ENCODE measurements around the gene KRTAP7-1. TPM values are rescaled to one million over a fixed set of nuclear protein-coding genes. Genes with fewer than 3 reads are reported as not detected.

The KRTAP7-1 gene
- total RNA-seq, result not detected
- not detected for polyA plus RNA-seq (ENCODE audit: insufficient read depth in 1 of 8, insufficient read length in 8 of 8, low replicate concordance in 1 of 8)
- long read RNA-seq, donor 1, result 0 reads
- long read RNA-seq, donor 2, result 0 reads
- long read RNA-seq, donor 3, result 0 reads
- long read RNA-seq, donor 4, result 0 reads
- long read RNA-seq, donor 5, result 0 reads
- long read RNA-seq, donor 6, result 0 reads
- long read RNA-seq, donor 7, result 0 reads
- long read RNA-seq, donor 8, result 0 reads
- long read RNA-seq, donor 9, result 0 reads
- long read RNA-seq, donor 10, result 0 reads
- long read RNA-seq, donor 11, result 0 reads

- H3K27ac ChIP-seq (ENCODE audit: low read length), result no peak within 1 kb of the TSS
- no peaks in the 10 kb centered on the region for H3K4me1 ChIP-seq (ENCODE audit: control insufficient read depth, insufficient read depth, low read length)
- DNase-seq, result no peak
- peaks cover 3% of the 10 kb centered on the region for H3K9me3 ChIP-seq (replicated peaks; ENCODE audit: control insufficient read depth, low read depth, low read length)
- WGBS (ENCODE audit: insufficient coverage), result 100% methylated on average over 3 of the region's 4 CpGs
- H3K4me3 ChIP-seq (ENCODE audit: low read length), result no peak within 1 kb of the TSS
- H3K27me3 ChIP-seq (ENCODE audit: control insufficient read depth, insufficient read depth, low read length), result no peaks in the 10 kb centered on the region
- H3K36me3 ChIP-seq (ENCODE audit: control insufficient read depth, insufficient read depth, low read length), result no peaks in the 10 kb centered on the region
Observed at GRCh38 chr21:30829659-30830058, at the start of gene KRTAP7-1. TSS of gene KRTAP7-1 (minus strand) at chr21:30829759. CDS start at chr21:30829698, 61 bp downstream.

GRCh38 chr21:30874526-30874925, 45.0 kb upstream of the KRTAP7-1 start:
- no peaks in the 10 kb centered on the region for H3K27me3 ChIP-seq (ENCODE audit: control insufficient read depth, insufficient read depth, low read length)
- no CpG with 5 or more reads among the region's 2 CpGs for WGBS (ENCODE audit: insufficient coverage)
- no peaks in the 10 kb centered on the region for H3K9me3 ChIP-seq (replicated peaks; ENCODE audit: control insufficient read depth, low read depth, low read length)
- no peaks in the 10 kb centered on the region for H3K4me1 ChIP-seq (ENCODE audit: control insufficient read depth, insufficient read depth, low read length)
- DNase-seq, result no peak
- no peak overlapping the region for H3K27ac ChIP-seq (ENCODE audit: low read length)
- H3K36me3 ChIP-seq (ENCODE audit: control insufficient read depth, insufficient read depth, low read length), result no peaks in the 10 kb centered on the region
- H3K4me3 ChIP-seq (ENCODE audit: low read length), result no peak overlapping the region

GRCh38 chr21:30847627-30848500, 18.3 kb upstream of the KRTAP7-1 start:
- no peak overlapping the region for H3K27ac ChIP-seq (ENCODE audit: low read length)
- H3K36me3 ChIP-seq (ENCODE audit: control insufficient read depth, insufficient read depth, low read length), result no peaks in the 10 kb centered on the region
- whole genome bisulfite sequencing (ENCODE audit: insufficient coverage), result no CpG with 5 or more reads among the region's 9 CpGs
- DNase-seq, result no peak
- no peaks in the 10 kb centered on the region for H3K9me3 ChIP-seq (replicated peaks; ENCODE audit: control insufficient read depth, low read depth, low read length)
- H3K27me3 ChIP-seq (ENCODE audit: control insufficient read depth, insufficient read depth, low read length), result no peaks in the 10 kb centered on the region
- H3K4me3 ChIP-seq (ENCODE audit: low read length), result no peak overlapping the region
- H3K4me1 ChIP-seq (ENCODE audit: control insufficient read depth, insufficient read depth, low read length), result no peaks in the 10 kb centered on the region

- DNase-seq, result no peak
- Histone ChIP-seq H3K4me1 (ENCODE audit: control insufficient read depth, insufficient read depth, low read length) (no peaks in the 10 kb centered on the region), H3K9me3 (replicated peaks; ENCODE audit: control insufficient read depth, low read depth, low read length) (no peaks in the 10 kb centered on the region), H3K27ac (ENCODE audit: low read length) (no peak overlapping the region), H3K4me3 (ENCODE audit: low read length) (no peak overlapping the region), H3K27me3 (ENCODE audit: control insufficient read depth, insufficient read depth, low read length) (no peaks in the 10 kb centered on the region), H3K36me3 (ENCODE audit: control insufficient read depth, insufficient read depth, low read length) (no peaks in the 10 kb centered on the region)
Observed at GRCh38 chr21:30842990-30843389, 13.4 kb upstream of the KRTAP7-1 start.

GRCh38 chr21:30839304-30839703, 9.7 kb upstream of the KRTAP7-1 start:
- Histone ChIP-seq H3K36me3 (ENCODE audit: control insufficient read depth, insufficient read depth, low read length) (no peaks in the 10 kb centered on the region), H3K4me1 (ENCODE audit: control insufficient read depth, insufficient read depth, low read length) (no peaks in the 10 kb centered on the region), H3K4me3 (ENCODE audit: low read length) (no peak overlapping the region), H3K9me3 (replicated peaks; ENCODE audit: control insufficient read depth, low read depth, low read length) (no peaks in the 10 kb centered on the region), H3K27me3 (ENCODE audit: control insufficient read depth, insufficient read depth, low read length) (no peaks in the 10 kb centered on the region), H3K27ac (ENCODE audit: low read length) (no peak overlapping the region)
- WGBS (ENCODE audit: insufficient coverage), result 64% methylated on average over 1 of the region's 5 CpGs
- peak; percentile 1 for DNase-seq

- Histone ChIP-seq H3K9me3 (replicated peaks; ENCODE audit: control insufficient read depth, low read depth, low read length) (no peaks in the 10 kb centered on the region), H3K36me3 (ENCODE audit: control insufficient read depth, insufficient read depth, low read length) (no peaks in the 10 kb centered on the region), H3K27ac (ENCODE audit: low read length) (no peak overlapping the region), H3K27me3 (ENCODE audit: control insufficient read depth, insufficient read depth, low read length) (no peaks in the 10 kb centered on the region), H3K4me3 (ENCODE audit: low read length) (no peak overlapping the region), H3K4me1 (ENCODE audit: control insufficient read depth, insufficient read depth, low read length) (no peaks in the 10 kb centered on the region)
- 90% methylated on average over 2 of the region's 6 CpGs for WGBS (ENCODE audit: insufficient coverage)
- DNase-seq, result no peak
Observed at GRCh38 chr21:30838536-30838935, 9.0 kb upstream of the KRTAP7-1 start.

- no CpG with 5 or more reads among the region's 6 CpGs for WGBS (ENCODE audit: insufficient coverage)
- H3K27me3 ChIP-seq (ENCODE audit: control insufficient read depth, insufficient read depth, low read length), result no peaks in the 10 kb centered on the region
- no peak for DNase-seq
- H3K4me1 ChIP-seq (ENCODE audit: control insufficient read depth, insufficient read depth, low read length), result no peaks in the 10 kb centered on the region
- no peak overlapping the region for H3K27ac ChIP-seq (ENCODE audit: low read length)
- H3K9me3 ChIP-seq (replicated peaks; ENCODE audit: control insufficient read depth, low read depth, low read length), result peaks cover 3% of the 10 kb centered on the region
- H3K4me3 ChIP-seq (ENCODE audit: low read length), result no peak overlapping the region
- H3K36me3 ChIP-seq (ENCODE audit: control insufficient read depth, insufficient read depth, low read length), result no peaks in the 10 kb centered on the region
Observed at GRCh38 chr21:30831194-30831765, 1.7 kb upstream of the KRTAP7-1 start.

- no peaks in the 10 kb centered on the region for H3K36me3 ChIP-seq (ENCODE audit: control insufficient read depth, insufficient read depth, low read length)
- H3K27me3 ChIP-seq (ENCODE audit: control insufficient read depth, insufficient read depth, low read length), result no peaks in the 10 kb centered on the region
- H3K4me1 ChIP-seq (ENCODE audit: control insufficient read depth, insufficient read depth, low read length), result no peaks in the 10 kb centered on the region
- H3K27ac ChIP-seq (ENCODE audit: low read length), result no peak overlapping the region
- no peak overlapping the region for H3K4me3 ChIP-seq (ENCODE audit: low read length)
- WGBS (ENCODE audit: insufficient coverage), result 51% methylated on average over 3 of the region's 7 CpGs
- H3K9me3 ChIP-seq (replicated peaks; ENCODE audit: control insufficient read depth, low read depth, low read length), result no peaks in the 10 kb centered on the region
- no peak for DNase-seq
Observed at GRCh38 chr21:30818837-30819610, 10.5 kb downstream of the KRTAP7-1 start.

GRCh38 chr21:30813174-30813573, 16.4 kb downstream of the KRTAP7-1 start, which contains the start of gene KRTAP8-1:
TSS of gene KRTAP8-1 (minus strand) at chr21:30813274. CDS start at chr21:30813220, 54 bp downstream.
- WGBS (ENCODE audit: insufficient coverage), result 100% methylated on average over 1 of the region's 5 CpGs

More at GRCh38 chr21:30813174-30813573, 16.4 kb downstream of the KRTAP7-1 start, which contains the start of gene KRTAP8-1:
- Histone ChIP-seq H3K4me1 (ENCODE audit: control insufficient read depth, insufficient read depth, low read length) (no peaks in the 10 kb centered on the region), H3K9me3 (replicated peaks; ENCODE audit: control insufficient read depth, low read depth, low read length) (no peaks in the 10 kb centered on the region), H3K4me3 (ENCODE audit: low read length) (no peak within 1 kb of the TSS), H3K27me3 (ENCODE audit: control insufficient read depth, insufficient read depth, low read length) (no peaks in the 10 kb centered on the region), H3K36me3 (ENCODE audit: control insufficient read depth, insufficient read depth, low read length) (no peaks in the 10 kb centered on the region), H3K27ac (ENCODE audit: low read length) (no peak within 1 kb of the TSS)
- no peak for DNase-seq
